ENCODE data around the gene STK32B. TPM values are rescaled to one million over a fixed set of nuclear protein-coding genes. Genes with fewer than 3 reads are reported as not detected.

Gene STK32B
- polyA plus RNA-seq, 1 of the 3 experiments (the other 2 are of a cell fraction): 0.20 TPM

GRCh38 chr4:5261866-5262265 is 210.6 kb downstream of the STK32B start:
- H3K4me1 ChIP-seq (ENCODE audit: control insufficient read depth in 1 of 2, insufficient read depth in 2 of 2, low read depth in 1 of 2, low read length in 1 of 2): no peaks in the 10 kb centered on the region
- no peak overlapping the region for H3K9ac ChIP-seq
- H4K20me1 ChIP-seq (ENCODE audit: insufficient read depth): no peaks in the 10 kb centered on the region
- no peaks in the 10 kb centered on the region for H3K27me3 ChIP-seq (ENCODE audit: insufficient read depth)
- CTCF ChIA-PET: no interaction called here
- H3F3A ChIP-seq (replicated peaks; ENCODE audit: insufficient read depth): no peaks in the 10 kb centered on the region
- H3K36me3 ChIP-seq (replicated peaks in 1 of 2; ENCODE audit: control insufficient read depth in 1 of 2, insufficient read depth in 2 of 2, low read length in 1 of 2): no peaks in the 10 kb centered on the region
- no peak overlapping the region for H3K27ac ChIP-seq (ENCODE audit: low read depth in 2 of 2, low read length in 1 of 2)
- no peak for TF ChIP-seq EP300 (IDR thresholded peaks at IDR 0.05; ENCODE audit: borderline replicate concordance in 1 of 2, low read depth in 1 of 2, low read length in 1 of 2)
- no peak for TF ChIP-seq CTCF (IDR thresholded peaks at IDR 0.05)
- TF ChIP-seq ZBTB33 (IDR thresholded peaks at IDR 0.05; ENCODE audit: borderline replicate concordance, low read depth): no peak
- TF ChIP-seq ELF1 (IDR thresholded peaks at IDR 0.05): no peak
- no peak for TF ChIP-seq TAF1 (IDR thresholded peaks at IDR 0.05; ENCODE audit: borderline replicate concordance, low read depth, low read length)
- no peak for TF ChIP-seq TEAD4 (IDR thresholded peaks at IDR 0.05; ENCODE audit: borderline replicate concordance, insufficient read depth)
- TF ChIP-seq RXRA (IDR thresholded peaks at IDR 0.05; ENCODE audit: borderline replicate concordance, low read depth): no peak
- TF ChIP-seq NRF1 (IDR thresholded peaks at IDR 0.05; ENCODE audit: low read depth, low read length): no peak
- TF ChIP-seq RAD21 (IDR thresholded peaks at IDR 0.05; ENCODE audit: low read length): no peak
- TF ChIP-seq EZH2phosphoT487 (IDR thresholded peaks at IDR 0.05; ENCODE audit: borderline replicate concordance, low read depth): no peak
- POLR2A ChIA-PET: no interaction called here
- no peak overlapping the region for H3K4me3 ChIP-seq (ENCODE audit: low read depth in 2 of 2, low read length in 1 of 2)
- H3K9me2 ChIP-seq: no peaks in the 10 kb centered on the region
- no peak overlapping the region for H2AFZ ChIP-seq (ENCODE audit: low read depth)
- H3K79me2 ChIP-seq (ENCODE audit: insufficient read depth): no peaks in the 10 kb centered on the region
- no peak overlapping the region for H3K4me2 ChIP-seq
- no peaks in the 10 kb centered on the region for H3K9me3 ChIP-seq
- 12% methylated on average over 4 of the region's 4 CpGs for WGBS (ENCODE audit: low lambda C conversion rate)
- DNase-seq: no peak

- H3K9me2 ChIP-seq: no peaks in the 10 kb centered on the region
- H3F3A ChIP-seq (replicated peaks; ENCODE audit: insufficient read depth): no peaks in the 10 kb centered on the region
- no peaks in the 10 kb centered on the region for H3K36me3 ChIP-seq (replicated peaks in 1 of 2; ENCODE audit: control insufficient read depth in 1 of 2, insufficient read depth in 2 of 2, low read length in 1 of 2)
- no peaks in the 10 kb centered on the region for H3K27me3 ChIP-seq (ENCODE audit: insufficient read depth)
- CTCF ChIA-PET: no interaction called here
- H3K4me2 ChIP-seq: no peak overlapping the region
- no peaks in the 10 kb centered on the region for H3K79me2 ChIP-seq (ENCODE audit: insufficient read depth)
- H3K4me3 ChIP-seq (ENCODE audit: low read depth in 2 of 2, low read length in 1 of 2): no peak overlapping the region
- 8% methylated on average over 2 of the region's 2 CpGs for WGBS (ENCODE audit: low lambda C conversion rate)
- no peak for DNase-seq
- no peaks in the 10 kb centered on the region for H3K4me1 ChIP-seq (ENCODE audit: control insufficient read depth in 1 of 2, insufficient read depth in 2 of 2, low read depth in 1 of 2, low read length in 1 of 2)
- no peaks in the 10 kb centered on the region for H3K9me3 ChIP-seq
- TF ChIP-seq NFIC (IDR thresholded peaks at IDR 0.05; ENCODE audit: borderline replicate concordance): no peak
- no peak for TF ChIP-seq FOXM1 (IDR thresholded peaks at IDR 0.05; ENCODE audit: low read depth)
- no peak for TF ChIP-seq CHD2 (IDR thresholded peaks at IDR 0.05; ENCODE audit: low read length, partially characterized antibody)
- no peak for TF ChIP-seq RCOR1 (IDR thresholded peaks at IDR 0.05; ENCODE audit: low read length)
- TF ChIP-seq SMC3 (IDR thresholded peaks at IDR 0.05; ENCODE audit: low read depth, low read length): no peak
- no peak for TF ChIP-seq EZH2phosphoT487 (IDR thresholded peaks at IDR 0.05; ENCODE audit: borderline replicate concordance, low read depth)
- POLR2A ChIA-PET: no interaction called here
- no peaks in the 10 kb centered on the region for H4K20me1 ChIP-seq (ENCODE audit: insufficient read depth)
- no peak overlapping the region for H2AFZ ChIP-seq (ENCODE audit: low read depth)
- H3K27ac ChIP-seq (ENCODE audit: low read depth in 2 of 2, low read length in 1 of 2): no peak overlapping the region
- H3K9ac ChIP-seq: no peak overlapping the region
Measured at GRCh38 chr4:5266991-5267390, 215.7 kb downstream of the STK32B start.

All from SK-N-SH (cell line).